ENCODE measurements around the gene NCAM1. TPM values are rescaled to one million over a fixed set of nuclear protein-coding genes. Genes with fewer than 3 reads are reported as not detected.
A peak's percentile ranks its signal among the peaks of the same experiment; 100 is the strongest.
"Not testable (repeated sequence)": the region's sequence is repeated elsewhere in the genome, so short reads cannot be mapped to it uniquely, and the experiment has no call there.

Gene NCAM1
- total RNA-seq, 1 donor from 2014 or later: 26.8 TPM

GRCh38 chr11:113277907-113278306 is 316.7 kb downstream of the NCAM1 start:
- DNase-seq: no peak

GRCh38 chr11:113278481-113278880 is 317.3 kb downstream of the NCAM1 start:
- DNase-seq: no peak

GRCh38 chr11:113278925-113279324 is 317.7 kb downstream of the NCAM1 start:
- DNase-seq: peak; percentile 18

- DNase-seq: no peak
These were observed 318.4 kb downstream of the NCAM1 start for GRCh38 chr11:113279591-113279990.

GRCh38 chr11:113281052-113281725 is 320.0 kb downstream of the NCAM1 start:
- no peak for DNase-seq

- no peak for DNase-seq
These were observed 321.7 kb downstream of the NCAM1 start for GRCh38 chr11:113282898-113283437.

- DNase-seq: no peak
These were observed 322.7 kb downstream of the NCAM1 start for GRCh38 chr11:113283881-113284280.

- DNase-seq: no peak
These were observed 324.8 kb downstream of the NCAM1 start for GRCh38 chr11:113286009-113286408.

- peak; percentile 87 for DNase-seq
These were observed 325.6 kb downstream of the NCAM1 start for GRCh38 chr11:113286509-113287497.

GRCh38 chr11:113287801-113288200 is 326.6 kb downstream of the NCAM1 start:
- DNase-seq: no peak

GRCh38 chr11:113288286-113288863 is 327.2 kb downstream of the NCAM1 start:
- DNase-seq: no peak

- peak; percentile 41 for DNase-seq
These were observed 328.4 kb downstream of the NCAM1 start for GRCh38 chr11:113289431-113290187.

GRCh38 chr11:113293936-113294335 is 332.7 kb downstream of the NCAM1 start:
- DNase-seq: no peak

GRCh38 chr11:113295993-113296392 is 334.8 kb downstream of the NCAM1 start:
- no peak for DNase-seq

- no peak for DNase-seq
These were observed 335.4 kb downstream of the NCAM1 start for GRCh38 chr11:113296447-113297205.

GRCh38 chr11:113298496-113298895 is 337.3 kb downstream of the NCAM1 start:
- not testable (repeated sequence) for DNase-seq

- no peak for DNase-seq
These were observed 343.7 kb downstream of the NCAM1 start for GRCh38 chr11:113304916-113305315.

GRCh38 chr11:113305440-113306336 is 344.5 kb downstream of the NCAM1 start:
- peak; percentile 17 for DNase-seq

GRCh38 chr11:113308601-113309000 is 347.4 kb downstream of the NCAM1 start:
- no peak for DNase-seq

- DNase-seq: no peak
These were observed 350.3 kb downstream of the NCAM1 start for GRCh38 chr11:113311536-113311935.
